ELF-1 (cell line): ENCODE measurements around the gene CORO7.

Source experiments
- DNase-seq: peaks from one replicate; pipeline ENCODE4 v3.0.0-alpha.2; 2016; ENCODE audit warnings: low read depth, low spot score

The CORO7 gene

GRCh38 chr16:4384509-4384942 is 31.9 kb downstream of the CORO7 start:
- peak; percentile 25 for DNase-seq

GRCh38 chr16:4383591-4384444 is 32.6 kb downstream of the CORO7 start:
- no peak for DNase-seq

DNA sequence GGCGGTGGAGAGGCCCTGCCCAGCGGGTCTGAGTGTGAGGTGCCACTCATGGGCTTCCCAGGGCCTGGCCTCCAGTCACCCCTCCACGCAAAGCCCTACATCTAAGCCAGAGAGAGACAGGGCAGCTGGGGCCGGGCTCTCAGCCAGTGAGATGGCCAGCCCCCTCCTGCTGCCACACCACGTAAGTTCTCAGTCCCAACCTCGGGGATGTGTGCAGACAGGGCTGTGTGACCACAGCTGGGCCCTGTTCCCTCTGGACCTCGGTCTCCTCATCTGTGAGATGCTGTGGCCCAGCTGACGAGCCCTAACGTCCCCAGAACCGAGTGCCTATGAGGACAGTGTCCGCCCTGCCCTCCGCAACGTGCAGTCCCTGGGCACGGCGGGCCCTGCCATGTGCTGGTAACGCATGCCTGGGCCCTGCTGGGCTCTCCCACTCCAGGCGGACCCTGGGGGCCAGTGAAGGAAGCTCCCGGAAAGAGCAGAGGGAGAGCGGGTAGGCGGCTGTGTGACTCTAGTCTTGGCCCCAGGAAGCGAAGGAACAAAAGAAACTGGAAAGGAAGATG is 33.5 kb downstream of the CORO7 start:
- no peak for DNase-seq

GRCh38 chr16:4381935-4382794 is 34.2 kb downstream of the CORO7 start:
- DNase-seq = no peak

GRCh38 chr16:4381072-4381934 is 35.1 kb downstream of the CORO7 start:
- no peak for DNase-seq

DNA sequence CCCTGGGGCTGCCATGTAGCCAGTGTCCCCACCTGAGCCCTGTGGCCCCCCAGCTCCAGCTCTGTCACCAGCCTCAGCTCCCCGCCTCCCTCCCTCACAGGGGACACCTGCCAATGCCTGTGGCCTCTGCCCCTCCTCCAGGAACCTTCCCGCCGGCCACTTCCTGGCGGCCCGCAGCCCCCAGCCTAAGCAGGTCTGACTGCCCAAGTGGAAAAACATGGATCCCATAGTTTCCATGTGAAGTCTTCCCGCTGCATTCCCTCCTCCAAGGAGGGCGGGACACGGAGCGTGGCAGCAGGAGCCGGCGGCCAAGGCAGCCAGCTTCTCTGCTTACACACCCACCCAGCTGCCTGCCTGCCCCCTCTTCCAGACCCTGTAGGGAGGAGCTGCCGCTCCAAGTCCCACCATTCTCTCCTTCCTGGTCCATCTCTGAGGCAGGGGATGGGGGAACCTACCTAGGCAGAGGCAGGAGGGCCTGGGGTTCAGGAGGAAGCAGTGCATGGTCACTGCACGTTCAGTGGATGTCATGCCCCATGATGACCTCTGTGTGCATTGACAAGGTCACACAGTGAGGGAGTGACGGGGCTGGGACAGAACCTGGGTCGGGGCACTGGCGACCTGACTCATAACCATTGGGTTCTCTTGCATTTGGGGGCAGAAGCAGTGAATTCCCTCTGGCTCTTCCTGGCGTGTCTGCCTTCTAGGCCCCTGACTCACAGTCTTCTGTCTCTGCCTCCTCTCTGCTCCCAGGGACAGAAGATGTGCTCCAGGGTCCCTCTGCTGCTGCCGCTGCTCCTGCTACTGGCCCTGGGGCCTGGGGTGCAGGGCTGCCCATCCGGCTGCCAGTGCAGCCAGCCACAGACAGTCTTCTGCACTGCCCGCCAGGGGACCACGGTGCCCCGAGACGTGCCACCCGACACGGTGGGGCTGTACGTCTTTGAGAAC is 36.0 kb downstream of the CORO7 start:
- DNase-seq = no peak

DNA sequence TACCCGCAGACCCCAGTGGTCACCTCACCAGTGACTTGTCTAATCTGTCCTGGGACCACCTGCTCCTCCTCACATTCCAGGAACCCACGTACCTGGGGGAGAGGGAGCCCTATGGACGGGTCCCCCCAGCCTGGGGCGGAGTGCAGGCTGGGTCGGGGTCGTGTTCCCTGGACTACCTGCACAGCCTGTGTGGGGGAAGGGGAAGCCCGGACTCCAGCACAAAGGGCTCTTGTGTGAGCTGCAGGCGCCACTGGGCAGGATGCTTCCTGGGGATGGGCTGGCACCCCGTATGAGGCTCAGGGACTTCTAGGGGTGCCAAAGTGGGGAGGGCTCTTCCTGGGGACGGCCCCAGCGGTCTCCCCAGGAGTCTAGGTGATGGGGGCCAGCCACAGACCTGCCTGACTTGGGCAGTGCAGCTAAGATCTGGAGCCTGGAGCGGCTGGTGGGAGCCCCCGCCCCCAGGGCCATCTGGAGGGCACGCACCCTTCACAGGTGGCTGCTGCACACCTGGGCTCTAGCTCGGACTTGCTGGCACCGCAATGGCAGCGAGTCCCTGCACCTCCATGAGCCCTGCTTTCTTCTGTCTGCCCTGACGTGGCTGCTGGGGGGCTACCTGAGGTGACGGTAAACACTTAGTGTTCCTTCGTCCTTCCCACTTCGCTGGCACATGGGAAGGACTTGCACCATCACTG is 37.3 kb downstream of the CORO7 start:
- no peak for DNase-seq

DNA sequence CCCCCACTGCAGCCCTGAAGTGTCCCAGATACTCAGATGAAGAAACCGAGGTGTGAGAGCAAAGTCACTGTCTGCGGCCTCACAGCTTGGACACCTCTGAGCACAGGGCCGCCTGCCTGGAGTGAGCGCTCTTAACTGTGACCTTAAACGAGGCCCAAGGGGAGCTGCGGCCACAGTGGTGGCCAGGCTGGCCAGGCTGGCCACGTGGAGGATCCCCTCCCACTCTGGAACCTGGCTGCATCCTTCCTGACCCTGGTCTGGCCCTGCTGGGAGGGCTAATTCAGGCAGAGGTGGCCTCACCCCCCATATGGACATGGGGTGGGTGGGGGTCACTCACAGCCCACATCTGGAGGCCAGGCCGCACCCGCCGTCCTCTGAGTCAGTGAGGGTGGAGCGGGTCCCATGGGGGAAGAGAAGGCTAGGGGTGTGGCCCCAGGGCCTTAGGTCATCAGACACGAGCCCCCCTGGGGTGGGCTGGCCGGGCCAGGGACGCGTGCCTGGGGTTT is 38.2 kb downstream of the CORO7 start:
- DNase-seq = no peak

DNA sequence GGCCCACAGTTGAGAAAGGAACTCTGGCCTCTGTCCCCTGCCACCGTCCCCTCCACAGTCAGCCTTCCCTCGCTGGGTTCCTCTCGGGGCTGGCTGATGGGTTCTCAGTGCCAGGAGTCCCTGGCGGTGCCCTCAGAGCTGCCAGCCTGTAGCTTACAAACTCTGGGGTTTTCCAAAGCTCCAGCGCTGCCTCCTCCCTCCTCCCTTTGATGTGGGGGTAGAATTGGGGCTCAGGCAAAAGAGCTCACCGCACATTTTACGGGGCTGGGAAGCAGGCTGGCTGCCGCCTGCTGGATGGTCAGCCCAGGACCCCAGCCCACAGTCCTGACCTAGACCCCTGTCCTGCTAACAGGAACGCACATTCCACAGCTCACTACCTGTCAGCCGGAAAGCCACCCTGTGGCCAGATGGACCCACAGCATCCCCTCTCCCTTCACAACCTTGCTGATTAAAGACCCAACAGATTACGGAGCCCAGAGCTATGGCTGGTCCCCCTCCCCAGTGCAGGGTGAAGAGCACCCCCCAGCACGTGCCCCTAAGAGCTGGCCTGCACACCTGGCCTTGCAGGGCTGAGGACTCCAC is 38.7 kb downstream of the CORO7 start:
- peak; percentile 69 for DNase-seq

GRCh38 chr16:4376893-4377572 is 39.4 kb downstream of the CORO7 start:
- no peak for DNase-seq

GRCh38 chr16:4376126-4376892 is 40.1 kb downstream of the CORO7 start:
- DNase-seq = no peak

DNA sequence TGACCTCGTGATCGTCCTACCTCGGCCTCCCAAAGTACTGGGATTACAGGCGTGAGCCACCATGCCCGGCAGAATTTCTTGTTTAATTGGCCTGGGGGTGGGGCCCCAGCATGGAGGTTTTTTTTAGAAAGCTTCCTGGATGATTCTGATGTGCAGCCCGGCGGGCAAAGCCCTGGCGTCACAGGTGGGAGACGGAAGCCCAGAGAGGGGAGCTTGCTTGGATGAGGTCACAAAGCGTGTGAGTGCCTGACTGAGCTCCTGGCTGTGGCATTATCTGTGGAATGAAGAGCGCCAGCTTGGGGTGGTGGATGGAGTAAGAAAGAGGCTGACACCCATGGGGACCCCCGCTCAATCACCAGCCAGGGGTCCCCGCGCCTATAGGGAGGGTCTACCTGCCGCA is 40.7 kb downstream of the CORO7 start:
- no peak for DNase-seq

GRCh38 chr16:4373909-4374742 is 42.3 kb downstream of the CORO7 start:
- peak; percentile 77 for DNase-seq

DNA sequence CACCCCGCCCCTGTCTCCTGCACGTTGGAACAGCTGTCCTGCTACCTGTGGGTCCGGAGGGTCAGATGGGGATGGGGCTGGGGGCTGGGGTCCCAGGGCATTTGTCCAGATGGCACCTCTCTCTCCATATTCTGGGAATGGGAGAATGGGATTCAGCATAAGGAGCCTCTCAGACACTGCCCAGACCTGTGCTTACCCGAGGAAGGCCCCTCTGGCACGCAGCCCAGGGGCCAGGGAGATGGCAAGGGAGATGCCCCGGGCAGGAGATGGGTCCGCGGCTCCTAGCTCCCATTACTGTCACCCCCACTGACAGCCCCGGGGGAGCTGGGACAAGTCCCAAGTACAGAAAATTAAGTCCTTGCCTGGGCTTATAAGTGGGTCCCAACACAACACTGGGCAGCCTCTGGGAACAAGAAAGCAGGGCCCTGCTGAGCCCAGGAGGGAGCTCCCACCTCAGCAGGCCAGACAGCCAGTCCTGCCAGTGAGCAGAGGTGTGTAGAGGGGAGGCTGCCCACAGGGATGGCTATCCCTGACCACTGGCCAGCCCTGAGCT is 43.0 kb downstream of the CORO7 start:
- DNase-seq = no peak

DNA sequence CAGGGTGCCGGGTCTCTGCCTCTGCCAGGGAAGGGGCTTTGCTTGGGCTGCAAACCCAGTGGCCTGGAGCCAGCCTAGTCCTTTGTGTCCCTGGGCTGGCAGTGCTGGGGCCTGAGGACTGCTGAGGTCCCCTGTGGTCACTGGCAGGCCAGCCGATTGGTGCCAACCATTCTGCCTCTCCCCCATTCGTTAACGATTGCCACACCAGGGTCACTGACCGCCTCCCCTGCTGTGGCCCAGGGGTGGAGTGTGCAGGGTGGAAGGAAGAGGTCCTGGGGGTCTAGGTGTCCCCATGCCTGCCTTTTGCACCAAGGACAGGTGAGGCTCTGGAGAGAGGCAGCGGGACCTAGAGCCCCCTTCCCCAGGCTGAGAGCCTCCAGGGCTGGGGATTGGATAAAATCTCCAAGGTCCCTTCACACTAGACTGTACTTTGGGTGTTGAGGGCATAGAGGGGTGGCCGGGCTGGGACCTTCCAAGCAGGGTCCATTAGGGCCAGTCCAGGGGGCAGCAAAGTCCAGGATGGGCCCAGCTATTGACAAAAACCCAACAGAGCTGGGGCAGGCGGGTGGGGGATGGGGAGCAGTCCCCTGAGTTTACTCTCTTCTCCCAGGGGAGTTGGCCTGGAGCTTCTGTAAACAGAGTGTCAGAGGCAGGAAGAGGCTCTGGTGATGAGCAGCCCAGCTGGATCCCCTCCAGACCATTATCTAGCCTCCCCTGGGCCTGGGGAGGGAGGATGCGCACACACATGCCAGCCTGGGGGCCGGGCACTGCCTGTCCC is 43.6 kb downstream of the CORO7 start:
- no peak for DNase-seq
